Stomach (tissue), 9 donors: ENCODE measurements around the gene NUCB2. TPM values are rescaled to one million over a fixed set of nuclear protein-coding genes. Genes with fewer than 3 reads are reported as not detected.

Experiments used
- DNase-seq, 2 donors: peaks; one replicate each; pipeline versions ENCODE4 v3.0.0 to v3.0.0-alpha.2; 2013 to 2019
- H3K27ac ChIP-seq, 5 donors: fragments of 200-600 bp in 4 of 5; sonication (generic) in 4 of 5; one replicate each; pipeline ENCODE4 v1.5.1; 2013 to 2019; ENCODE audit warnings: mild to moderate bottlenecking in 1 of 5, moderate library complexity in 1 of 5
- H3K27me3 ChIP-seq, 3 donors: fragments of 200-600 bp; sonication (generic); one replicate each; pipeline ENCODE4 v1.5.1; 2017 to 2019; ENCODE audit warnings: mixed run types in 1 of 3
- H3K36me3 ChIP-seq, 4 donors: fragments of 200-600 bp; sonication (generic); 1 replicate in 3 of 4; 2 replicates in 1 of 4; pipeline ENCODE4 v1.5.1; 2016 to 2019
- H3K4me1 ChIP-seq, 4 donors: fragments of 200-600 bp; sonication (generic); one replicate each; pipeline ENCODE4 v1.5.1; 2016 to 2019
- H3K4me3 ChIP-seq, 4 donors: fragments of 200-600 bp; sonication (generic) in 3 of 4; one replicate each; pipeline ENCODE4 v1.5.1; 2016 to 2019; ENCODE audit warnings: mild to moderate bottlenecking in 1 of 4
- H3K9me3 ChIP-seq, 4 donors: fragments of 200-600 bp; sonication (generic); one replicate each; pipeline ENCODE4 v1.5.1; 2016 to 2019
- EP300 ChIP-seq: sonication (generic); formaldehyde crosslinking; IDR thresholded peaks from one replicate; pipeline ENCODE4 v1.6.1; 2017; ENCODE audit warnings: antibody characterized with exemption
- POLR2A ChIP-seq, 4 donors: fragments of 450-650 bp; IDR thresholded peaks; one replicate each; pipeline ENCODE4 v1.6.1; 2016; ENCODE audit warnings: antibody characterized with exemption in 4 of 4, control low read depth in 2 of 4, mild to moderate bottlenecking in 1 of 4, moderate library complexity in 1 of 4
- POLR2AphosphoS5 ChIP-seq, 3 donors: sonication (generic); formaldehyde crosslinking; IDR thresholded peaks; one replicate each; pipeline ENCODE4 v1.6.1; 2016; ENCODE audit warnings: antibody characterized with exemption in 3 of 3
- WGBS, 5 donors: extraction: QIAGEN DNeasy Blood & Tissue Kit in 3 of 5; methylation state at CpG; one replicate each; pipeline versions ENCODE4 v1.1.5 to v1.1.7; 2013 to 2018; 5-methylcytosine and 5-hydroxymethylcytosine counted together
- intact Hi-C: fragments of 100-400 bp; cut with DNase I; formaldehyde crosslinking; loops from one replicate; pipeline ENCODE4 v1.15.1; 2023; ENCODE audit warnings: low total_unique reads
- polyA plus RNA-seq, 3 donors: library from polyadenylated mRNA; stranded (reverse); fragments of 200-250 nt; gene quantifications; one replicate each; pipeline ENCODE4 v1.2.3, GENCODE V29; 2013
- total RNA-seq, 5 donors: library from RNA; depleted of rRNA; stranded (reverse); fragments of >200 nt; gene quantifications; one replicate each; pipeline versions ENCODE4 v1.1.0 to v1.2.3, GENCODE V29; 2014 to 2016
- TF ChIP-seq, protein P1 (sequence below), 7 experiments: fragments of 450-650 bp in 4 of 7; fragments of 200-600 bp in 3 of 7; sonication (generic) in 3 of 7; IDR thresholded peaks; one replicate each; pipeline ENCODE4 v1.5.1; 2016 to 2019; ENCODE audit warnings: antibody characterized with exemption in 7 of 7, control low read depth in 2 of 7, mild to moderate bottlenecking in 1 of 7
- donor health status: healthy with polysubstance abuse.
- donor health status: Bipolar disorder and iron deficiency.
- donor health status: healthy.

The NUCB2 gene
- total and polyA plus RNA-seq, 8 donors: 6.4 to 112 (median 51.4) TPM

DNA sequence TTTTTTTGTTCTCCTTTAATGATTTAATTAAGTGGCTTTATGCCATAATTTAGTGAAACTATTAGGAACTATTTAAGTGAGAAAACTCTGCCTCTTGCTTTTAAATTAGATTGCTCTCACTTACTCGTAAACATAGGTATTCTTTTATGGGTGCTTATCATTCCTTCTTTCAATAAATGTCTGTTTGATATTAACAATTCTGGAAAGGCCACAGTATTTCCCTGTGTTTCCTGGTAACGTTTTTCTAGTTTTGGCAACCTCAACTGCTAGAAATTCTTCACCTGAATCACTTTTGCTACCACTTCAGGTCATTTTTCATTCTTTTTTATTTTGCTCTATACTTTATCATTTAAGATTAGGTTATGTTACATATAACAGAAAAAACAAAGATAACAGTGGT is 55.1 kb downstream of the NUCB2 start:
- intact Hi-C loops: no loop called here
- WGBS, 5 donors: 24 to 57% (median 37%) methylated on average over 2 of the region's 2 CpGs
- H3K36me3 ChIP-seq: peaks cover 0 to 63% (median 41%) of the 10 kb centered on the region in 4 donors

DNA sequence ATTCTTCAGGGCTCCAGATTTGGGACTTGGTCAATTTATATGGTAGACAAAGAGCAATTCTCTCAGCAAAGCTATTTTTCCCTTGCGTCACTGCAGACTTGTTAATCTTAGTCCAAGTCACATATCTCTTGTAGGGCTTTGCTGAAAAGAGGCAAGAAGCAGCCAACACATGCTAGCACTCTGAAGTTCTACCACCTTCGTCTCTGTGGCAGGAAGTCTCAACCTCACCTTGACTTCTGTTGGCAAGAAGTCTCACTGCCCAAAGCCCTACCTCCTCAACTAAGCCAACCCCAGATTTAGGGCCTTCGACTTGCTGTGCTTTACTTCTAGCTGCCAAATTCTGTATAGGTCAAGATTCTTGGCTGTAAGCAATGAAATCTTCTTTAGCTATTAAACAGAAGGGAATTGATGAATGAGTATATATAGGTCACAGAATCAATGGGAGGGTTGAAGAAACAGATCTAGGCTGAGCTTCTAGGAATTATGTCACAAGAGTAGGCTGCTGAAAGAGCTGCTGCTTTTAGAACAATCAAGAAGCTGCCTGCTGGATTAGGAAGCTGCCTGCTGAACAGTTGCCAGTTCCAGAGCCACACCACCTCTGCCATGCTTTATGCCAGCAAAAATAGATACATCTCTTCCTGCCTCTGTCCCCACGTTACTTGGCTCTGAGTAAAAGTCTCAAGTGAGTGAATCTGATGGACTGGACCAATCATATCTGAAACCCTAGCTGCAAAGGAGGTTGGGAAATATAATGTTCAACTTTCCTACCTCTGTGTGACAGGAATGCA is 57.5 kb downstream of the NUCB2 start:
- peaks cover 0 to 47% (median 39%) of the 10 kb centered on the region in 4 donors for H3K36me3 ChIP-seq
- peaks cover 0 to 7% (median 0%) of the 10 kb centered on the region in 4 donors for H3K4me1 ChIP-seq
- peak in 1 of 2 donors; percentile 15 for DNase-seq
- H3K4me3 ChIP-seq: no peak overlapping the region
- no peak for TF ChIP-seq POLR2AphosphoS5 (IDR thresholded peaks at IDR 0.05)
- TF ChIP-seq, protein P1, sequence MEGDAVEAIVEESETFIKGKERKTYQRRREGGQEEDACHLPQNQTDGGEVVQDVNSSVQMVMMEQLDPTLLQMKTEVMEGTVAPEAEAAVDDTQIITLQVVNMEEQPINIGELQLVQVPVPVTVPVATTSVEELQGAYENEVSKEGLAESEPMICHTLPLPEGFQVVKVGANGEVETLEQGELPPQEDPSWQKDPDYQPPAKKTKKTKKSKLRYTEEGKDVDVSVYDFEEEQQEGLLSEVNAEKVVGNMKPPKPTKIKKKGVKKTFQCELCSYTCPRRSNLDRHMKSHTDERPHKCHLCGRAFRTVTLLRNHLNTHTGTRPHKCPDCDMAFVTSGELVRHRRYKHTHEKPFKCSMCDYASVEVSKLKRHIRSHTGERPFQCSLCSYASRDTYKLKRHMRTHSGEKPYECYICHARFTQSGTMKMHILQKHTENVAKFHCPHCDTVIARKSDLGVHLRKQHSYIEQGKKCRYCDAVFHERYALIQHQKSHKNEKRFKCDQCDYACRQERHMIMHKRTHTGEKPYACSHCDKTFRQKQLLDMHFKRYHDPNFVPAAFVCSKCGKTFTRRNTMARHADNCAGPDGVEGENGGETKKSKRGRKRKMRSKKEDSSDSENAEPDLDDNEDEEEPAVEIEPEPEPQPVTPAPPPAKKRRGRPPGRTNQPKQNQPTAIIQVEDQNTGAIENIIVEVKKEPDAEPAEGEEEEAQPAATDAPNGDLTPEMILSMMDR (IDR thresholded peaks at IDR 0.05): no peak
- no peak for TF ChIP-seq EP300
- TF ChIP-seq POLR2A (IDR thresholded peaks at IDR 0.05): no peak
- no peaks in the 10 kb centered on the region for H3K27me3 ChIP-seq
- no peak overlapping the region for H3K27ac ChIP-seq
- intact Hi-C loops: no loop called here
- no peaks in the 10 kb centered on the region for H3K9me3 ChIP-seq
- WGBS, 5 donors: 76 to 90% (median 81%) methylated on average over 4 of the region's 4 CpGs

More for the DNA sequence above, 55.1 kb downstream of the NUCB2 start:
- no peak overlapping the region for H3K4me3 ChIP-seq
- H3K27ac ChIP-seq: no peak overlapping the region
- no peaks in the 10 kb centered on the region for H3K27me3 ChIP-seq
- no peak for DNase-seq
- H3K4me1 ChIP-seq: peaks cover 0 to 7% (median 0%) of the 10 kb centered on the region in 4 donors
- H3K9me3 ChIP-seq: no peaks in the 10 kb centered on the region
- TF ChIP-seq POLR2A (IDR thresholded peaks at IDR 0.05): no peak
- TF ChIP-seq, protein P1 (IDR thresholded peaks at IDR 0.05): no peak
- TF ChIP-seq EP300: no peak
- TF ChIP-seq POLR2AphosphoS5 (IDR thresholded peaks at IDR 0.05): no peak

DNA sequence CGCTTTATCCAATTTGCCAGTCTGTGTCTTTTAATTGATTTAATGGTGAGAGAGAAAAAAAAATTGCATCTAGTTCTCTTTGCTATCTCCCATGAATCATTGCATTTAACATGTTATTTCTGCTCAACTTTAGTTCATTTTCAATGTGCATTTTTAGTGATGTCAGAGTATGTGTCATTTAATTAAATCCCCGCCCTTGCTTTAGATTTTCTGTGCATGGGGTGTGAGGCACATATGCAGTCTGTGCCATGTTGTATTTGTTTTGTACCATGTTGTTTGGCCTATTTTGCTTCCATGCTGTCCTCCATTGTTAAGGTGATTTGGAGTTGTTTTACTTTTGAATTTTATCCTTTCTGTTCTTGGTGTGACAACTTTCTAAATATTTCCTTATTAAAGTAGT is 66.7 kb downstream of the NUCB2 start:
- H3K4me3 ChIP-seq: no peak overlapping the region
- no peak for DNase-seq
- 93 to 100% (median 99%) methylated on average over 2 of the region's 2 CpGs for WGBS, 5 donors
- no peaks in the 10 kb centered on the region for H3K9me3 ChIP-seq
- H3K27ac ChIP-seq: no peak overlapping the region
- H3K4me1 ChIP-seq: no peaks in the 10 kb centered on the region
- intact Hi-C loops: no loop called here
- H3K36me3 ChIP-seq: no peaks in the 10 kb centered on the region
- TF ChIP-seq EP300 (no peak), POLR2AphosphoS5 (IDR thresholded peaks at IDR 0.05) (no peak), POLR2A (IDR thresholded peaks at IDR 0.05) (no peak)
- TF ChIP-seq, protein P1 (IDR thresholded peaks at IDR 0.05): no peak
- no peaks in the 10 kb centered on the region for H3K27me3 ChIP-seq

DNA sequence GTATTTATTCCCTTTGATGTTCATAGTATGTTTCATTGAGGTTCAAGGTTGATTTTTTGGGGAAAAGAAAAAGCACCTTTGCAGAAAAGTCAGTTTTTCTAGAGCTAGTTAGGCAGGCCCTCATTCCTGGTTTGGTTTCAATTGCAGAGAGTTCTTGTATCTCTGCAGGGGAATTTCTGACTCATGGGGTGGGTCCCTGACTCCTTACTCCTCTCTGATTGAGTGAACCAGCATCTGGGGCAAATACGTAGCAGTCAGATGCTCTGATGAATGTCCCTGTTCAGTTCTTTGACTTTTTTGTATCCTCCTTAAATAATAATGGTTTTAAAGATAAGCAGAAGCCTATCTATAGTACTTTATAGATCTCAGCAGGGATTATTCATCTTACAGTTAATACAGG is 67.4 kb downstream of the NUCB2 start:
- H3K4me1 ChIP-seq: no peaks in the 10 kb centered on the region
- H3K27me3 ChIP-seq: no peaks in the 10 kb centered on the region
- intact Hi-C loops: no loop called here
- 82 to 94% (median 93%) methylated on average over 1 of the region's 1 CpG for WGBS, 5 donors
- DNase-seq: no peak
- no peak overlapping the region for H3K27ac ChIP-seq
- no peaks in the 10 kb centered on the region for H3K9me3 ChIP-seq
- TF ChIP-seq, protein P1 (IDR thresholded peaks at IDR 0.05): no peak
- no peaks in the 10 kb centered on the region for H3K36me3 ChIP-seq
- H3K4me3 ChIP-seq: no peak overlapping the region
